OCI-LY3 (cell line): ENCODE results near the gene AK2.

Experiments used
- CTCF ChIP-seq: fragments of 200-600, 300-600 bp; sonication (generic); IDR thresholded peaks from 2 replicates; pipeline ENCODE4 v1.5.1; 2014; ENCODE audit warnings: antibody characterized with exemption, low read length, low read depth
- EZH2phosphoT487 ChIP-seq: fragments of 200-600 bp; shearing (Covaris generic); IDR thresholded peaks from 2 replicates; pipeline ENCODE4 v1.6.1; 2018; ENCODE audit warnings: antibody characterized with exemption, mixed run types, low read depth

GRCh38 chr1:33078030-33078591 is 41.4 kb upstream of the AK2 start:
- TF ChIP-seq CTCF, result no peak
- TF ChIP-seq EZH2phosphoT487, result no peak
